Left ventricle myocardium inferior (tissue), 1 donor: ENCODE results near the gene INPP5J. TPM values are rescaled to one million over a fixed set of nuclear protein-coding genes. Genes with fewer than 3 reads are reported as not detected.

Source experiments
- DNase-seq: peaks from one replicate; pipeline ENCODE4 v3.0.0-alpha.2; 2020
- H3K27ac ChIP-seq: fragments of 200-600 bp; replicated peaks from 2 replicates; pipeline ENCODE4 v1.8.0; 2021
- H3K27me3 ChIP-seq: fragments of 200-600 bp; 2 replicates; pipeline ENCODE4 v1.8.0; 2021; ENCODE audit warnings: low read depth
- H3K36me3 ChIP-seq: fragments of 200-600 bp; 2 replicates; pipeline ENCODE4 v1.8.0; 2021
- H3K4me1 ChIP-seq: fragments of 200-600 bp; 2 replicates; pipeline ENCODE4 v1.8.0; 2021
- H3K4me3 ChIP-seq: fragments of 200-600 bp; 2 replicates; pipeline ENCODE4 v1.8.0; 2021; ENCODE audit warnings: mild to moderate bottlenecking, moderate library complexity
- H3K9me3 ChIP-seq: fragments of 200-600 bp; replicated peaks from 2 replicates; pipeline ENCODE4 v1.8.0; 2021
- CTCF ChIP-seq: fragments of 200-600 bp; IDR thresholded peaks from 2 replicates; pipeline ENCODE4 v1.8.0; 2021; ENCODE audit warnings: antibody characterized with exemption, mild to moderate bottlenecking, borderline replicate concordance
- intact Hi-C: fragments of 100-400 bp; cut with micrococcal nuclease; formaldehyde crosslinking; loops from one replicate; pipeline ENCODE4 v1.11.0; 2022
- total RNA-seq: library from RNA; stranded (reverse); fragmentation: NEBNext Ultra II Directional; extraction: Animal tissue kit (Norgen Biotek cat#: 25700); gene quantifications from one replicate; pipeline ENCODE4 v1.2.1, GENCODE V29; 2021
- donor health status: DM: no; HTN: yes; CAD: no; lungs with severe emphysema.

Gene INPP5J
- total RNA-seq, 1 donor from 2014 or later = 20.7 TPM

- H3K4me3 ChIP-seq = no peak overlapping the region
- peaks cover 85% of the 10 kb centered on the region for H3K4me1 ChIP-seq
- TF ChIP-seq CTCF = no peak
- peaks cover 82% of the 10 kb centered on the region for H3K36me3 ChIP-seq
- H3K9me3 ChIP-seq = no peaks in the 10 kb centered on the region
- no peak for DNase-seq
- no peaks in the 10 kb centered on the region for H3K27me3 ChIP-seq
- intact Hi-C loops = no loop called here
- H3K27ac ChIP-seq = peak overlapping the region; percentile 59
These were observed 32.3 kb upstream of the INPP5J start for GRCh38 chr22:31090217-31091085.

- peaks cover 85% of the 10 kb centered on the region for H3K4me1 ChIP-seq
- no peak for DNase-seq
- H3K9me3 ChIP-seq = no peaks in the 10 kb centered on the region
- intact Hi-C loops = no loop called here
- no peak overlapping the region for H3K4me3 ChIP-seq
- peak overlapping the region; percentile 98 for H3K27ac ChIP-seq
- H3K36me3 ChIP-seq = peaks cover 91% of the 10 kb centered on the region
- no peak for TF ChIP-seq CTCF
- H3K27me3 ChIP-seq = no peaks in the 10 kb centered on the region
These were observed 31.4 kb upstream of the INPP5J start for GRCh38 chr22:31091106-31091975.

GRCh38 chr22:31092161-31092560, 30.6 kb upstream of the INPP5J start:
- no peaks in the 10 kb centered on the region for H3K27me3 ChIP-seq
- peaks cover 85% of the 10 kb centered on the region for H3K4me1 ChIP-seq
- intact Hi-C loops = no loop called here
- H3K4me3 ChIP-seq = no peak overlapping the region
- no peak for DNase-seq
- H3K36me3 ChIP-seq = peaks cover 99% of the 10 kb centered on the region
- TF ChIP-seq CTCF = no peak
- H3K9me3 ChIP-seq = no peaks in the 10 kb centered on the region
- H3K27ac ChIP-seq = peak overlapping the region; percentile 98

- H3K27ac ChIP-seq = peak overlapping the region; percentile 98
- H3K4me3 ChIP-seq = peak overlapping the region; percentile 69
- intact Hi-C loops = no loop called here
- no peaks in the 10 kb centered on the region for H3K9me3 ChIP-seq
- H3K4me1 ChIP-seq = peaks cover 85% of the 10 kb centered on the region
- peaks cover 100% of the 10 kb centered on the region for H3K36me3 ChIP-seq
- DNase-seq = peak; percentile 82
- H3K27me3 ChIP-seq = no peaks in the 10 kb centered on the region
- no peak for TF ChIP-seq CTCF
These were observed 29.5 kb upstream of the INPP5J start for GRCh38 chr22:31093086-31093850.

- TF ChIP-seq CTCF = no peak
- H3K4me1 ChIP-seq = peaks cover 85% of the 10 kb centered on the region
- peak overlapping the region; percentile 69 for H3K4me3 ChIP-seq
- no peaks in the 10 kb centered on the region for H3K27me3 ChIP-seq
- H3K9me3 ChIP-seq = no peaks in the 10 kb centered on the region
- peaks cover 100% of the 10 kb centered on the region for H3K36me3 ChIP-seq
- H3K27ac ChIP-seq = peak overlapping the region; percentile 98
- intact Hi-C loops = no loop called here
- peak; percentile 77 for DNase-seq
These were observed 28.7 kb upstream of the INPP5J start for GRCh38 chr22:31094021-31094551.
